IMR-90 (cell line): Measurements from ENCODE around the gene NFAT5. TPM values are rescaled to one million over a fixed set of nuclear protein-coding genes. Genes with fewer than 3 reads are reported as not detected.

Experiments
- ATAC-seq: fragments of 200-7000 bp; cut with Tn5 transposase; 2 replicates; pipeline ENCODE4 v1.9.1; 2020; ENCODE audit warnings: low read depth, mild to moderate bottlenecking, moderate library complexity
- BruUV-seq: library from RNA; stranded (reverse); fragments of 400-500 nt; replicated peaks from 2 replicates; lab custom pipeline; 2021; lab: Mats Ljungman, UMichigan
- CTCF ChIA-PET: fragments of 300-600 bp; formaldehyde crosslinking; extraction: SDS; loops from one replicate; lab custom pipeline; 2021; ENCODE audit warnings: antibody characterized with exemption; lab: Yijun Ruan, JAX
- POLR2A ChIA-PET: fragments of 300-600 bp; sonication (Branson Sonifier 250); formaldehyde crosslinking; loops from one replicate; lab custom pipeline; 2022; ENCODE audit warnings: antibody characterized with exemption; ENCODE audit not compliant: unreplicated experiment; lab: Charles Lee
- DNase-seq: peaks from one replicate; pipeline ENCODE4 v3.0.0; 2013
- H2AFZ ChIP-seq: replicated peaks from 2 replicates; pipeline ENCODE3; 2013; ENCODE audit warnings: low read length, mild to moderate bottlenecking; ENCODE audit not compliant: poor library complexity
- H2AK5ac ChIP-seq: 2 replicates; pipeline ENCODE4 v1.6.1; 2013; ENCODE audit warnings: low read depth, low read length, inconsistent platforms
- H2AK9ac ChIP-seq: replicated peaks from 2 replicates; pipeline ENCODE3; 2013; ENCODE audit warnings: mild to moderate bottlenecking, low read depth, low read length, moderate library complexity; ENCODE audit not compliant: poor library complexity
- H2BK120ac ChIP-seq: 2 replicates; pipeline ENCODE4 v1.6.1; 2013; ENCODE audit warnings: low read depth, low read length, inconsistent platforms
- H2BK15ac ChIP-seq: 3 replicates; pipeline ENCODE4 v1.6.1; 2013; ENCODE audit warnings: low read depth, low read length, inconsistent platforms
- H2BK20ac ChIP-seq: 2 replicates; pipeline ENCODE4 v1.6.1; 2013; ENCODE audit warnings: low read depth, mild to moderate bottlenecking, inconsistent platforms, low read length, moderate library complexity
- H2BK5ac ChIP-seq: 2 replicates; pipeline ENCODE4 v1.6.1; 2013; ENCODE audit warnings: mild to moderate bottlenecking, low read depth, low read length, inconsistent platforms; ENCODE audit not compliant: poor library complexity, severe bottlenecking
- H3K14ac ChIP-seq: replicated peaks from 2 replicates; pipeline ENCODE4 v1.6.1; 2013; ENCODE audit warnings: low read depth, low read length, inconsistent platforms
- H3K18ac ChIP-seq: 2 replicates; pipeline ENCODE4 v1.6.1; 2013; ENCODE audit warnings: low read depth, low read length, control low read depth
- H3K23ac ChIP-seq: 2 replicates; pipeline ENCODE4 v1.6.1; 2013; ENCODE audit warnings: low read depth, low read length, inconsistent platforms
- H3K27ac ChIP-seq: 2 replicates; pipeline ENCODE4 v1.5.1; 2013; ENCODE audit warnings: mild to moderate bottlenecking, control low read depth, low read length; ENCODE audit not compliant: insufficient read depth
- H3K27me3 ChIP-seq: 2 replicates; pipeline ENCODE4 v1.6.1; 2013; ENCODE audit warnings: low read length; ENCODE audit not compliant: control insufficient read depth, insufficient read depth
- H3K36me3 ChIP-seq: 2 replicates; pipeline ENCODE4 v1.6.1; 2013; ENCODE audit warnings: low read length, mixed read lengths; ENCODE audit not compliant: control insufficient read depth, insufficient read depth
- H3K4ac ChIP-seq: 2 replicates; pipeline ENCODE4 v1.6.1; 2013; ENCODE audit warnings: low read depth, low read length, inconsistent platforms
- H3K4me1 ChIP-seq: 2 replicates; pipeline ENCODE4 v1.6.1; 2013; ENCODE audit warnings: low read length, mixed read lengths; ENCODE audit not compliant: control insufficient read depth, insufficient read depth
- H3K4me2 ChIP-seq: 2 replicates; pipeline ENCODE4 v1.6.1; 2013; ENCODE audit warnings: low read depth, mild to moderate bottlenecking, control low read depth, low read length, moderate library complexity
- H3K4me3 ChIP-seq: 2 replicates; pipeline ENCODE4 v1.5.1; 2013; ENCODE audit warnings: low read depth, mild to moderate bottlenecking, control low read depth, low read length, moderate library complexity; ENCODE audit not compliant: insufficient read depth
- H3K56ac ChIP-seq: 2 replicates; pipeline ENCODE4 v1.6.1; 2013; ENCODE audit warnings: low read length, inconsistent platforms; ENCODE audit not compliant: insufficient read depth; ENCODE audit errors: extremely low read depth
- H3K79me1 ChIP-seq, 2 experiments: 2 replicates each; pipeline ENCODE4 v1.6.1; 2013; ENCODE audit warnings: low read length in 2 of 2, inconsistent platforms in 1 of 2, low read depth in 1 of 2
- H3K9ac ChIP-seq: 2 replicates; pipeline ENCODE4 v1.6.1; 2013; ENCODE audit warnings: low read depth, low read length, control low read depth
- H3K9me1 ChIP-seq: 2 replicates; pipeline ENCODE4 v1.6.1; 2013; ENCODE audit warnings: low read length, inconsistent platforms; ENCODE audit not compliant: insufficient read depth
- H3K9me3 ChIP-seq: 2 replicates; pipeline ENCODE4 v1.6.1; 2013; ENCODE audit warnings: low read length; ENCODE audit not compliant: control insufficient read depth, insufficient read depth
- H4K20me1 ChIP-seq: 2 replicates; pipeline ENCODE4 v1.6.1; 2013; ENCODE audit warnings: low read length, inconsistent platforms; ENCODE audit not compliant: insufficient read depth
- H4K5ac ChIP-seq: 2 replicates; pipeline ENCODE4 v1.6.1; 2013; ENCODE audit warnings: mild to moderate bottlenecking, low read depth, low read length, control low read depth
- H4K8ac ChIP-seq, 2 experiments: 2 replicates each; pipeline ENCODE4 v1.6.1; 2013; ENCODE audit warnings: low read depth in 2 of 2, low read length in 2 of 2, control low read depth in 1 of 2, inconsistent platforms in 1 of 2
- H4K91ac ChIP-seq: 2 replicates; pipeline ENCODE4 v1.6.1; 2013; ENCODE audit warnings: low read depth, low read length, inconsistent platforms; ENCODE audit not compliant: insufficient read depth
- BHLHE40 ChIP-seq: fragments of 150-350 bp; IDR thresholded peaks from 2 replicates; pipeline ENCODE4 v1.6.1; 2016; ENCODE audit warnings: mild to moderate bottlenecking, low read depth, low read length
- CHD1 ChIP-seq: IDR thresholded peaks from 2 replicates; pipeline ENCODE4 v1.6.1; 2012; ENCODE audit warnings: low read depth, low read length, improper control_type of control experiment
- FOS ChIP-seq: fragments of 150-350 bp; IDR thresholded peaks from 2 replicates; pipeline ENCODE4 v1.6.1; 2016; ENCODE audit warnings: low read depth, low read length
- MXI1 ChIP-seq: IDR thresholded peaks from 2 replicates; pipeline ENCODE4 v1.6.1; 2012; ENCODE audit warnings: low read depth, mild to moderate bottlenecking, low read length, moderate library complexity, borderline replicate concordance
- WGBS, 2 experiments: methylation state at CpG; one replicate each; pipeline versions ENCODE4 v1.1.5 to v1.1.7; 2013; ENCODE audit warnings: missing lambda C conversion rate in 2 of 2; ENCODE audit not compliant: insufficient read length in 1 of 2; ENCODE audit errors: extremely low coverage in 2 of 2; 5-methylcytosine and 5-hydroxymethylcytosine counted together
- dilution Hi-C: fragments of 300-500 bp; cut with HindIII; formaldehyde crosslinking; loops from one replicate; pipeline ENCODE4 v1.14.3; 2018; ENCODE audit warnings: low sequenced_read_pairs; ENCODE audit not compliant: unreplicated experiment
- in situ Hi-C: fragments of 300-500 bp; cut with MboI; formaldehyde crosslinking; loops from 3 replicates; pipeline ENCODE4 v1.14.3; 2019; ENCODE audit warnings: low sequenced_read_pairs, inconsistent platforms, mixed read lengths
- intact Hi-C: fragments of 100-400 bp; cut with micrococcal nuclease; formaldehyde crosslinking; loops from 2 replicates; pipeline ENCODE4 v1.10.0; 2022
- polyA plus RNA-seq, 3 experiments: library from polyadenylated mRNA; depleted of rRNA; stranded (reverse); fragments of >200 nt; gene quantifications; 2 replicates each; pipeline ENCODE4 v1.2.3, GENCODE V29; 2012; ENCODE audit warnings: low replicate concordance in 1 of 3
- total RNA-seq: library from RNA; depleted of rRNA; stranded (reverse); fragments of >200 nt; gene quantifications from 2 replicates; pipeline ENCODE4 v1.2.3, GENCODE V29; 2012
- TF ChIP-seq, protein P1 (sequence below): fragments of 150-350 bp; IDR thresholded peaks from 2 replicates; pipeline ENCODE4 v1.6.1; 2016; ENCODE audit warnings: low read depth, mild to moderate bottlenecking, low read length, moderate library complexity, borderline replicate concordance

Gene NFAT5
- total and polyA plus RNA-seq, 2 of the 4 experiments (the other 2 are of a cell fraction) = 10.9 to 20.1 TPM

DNA sequence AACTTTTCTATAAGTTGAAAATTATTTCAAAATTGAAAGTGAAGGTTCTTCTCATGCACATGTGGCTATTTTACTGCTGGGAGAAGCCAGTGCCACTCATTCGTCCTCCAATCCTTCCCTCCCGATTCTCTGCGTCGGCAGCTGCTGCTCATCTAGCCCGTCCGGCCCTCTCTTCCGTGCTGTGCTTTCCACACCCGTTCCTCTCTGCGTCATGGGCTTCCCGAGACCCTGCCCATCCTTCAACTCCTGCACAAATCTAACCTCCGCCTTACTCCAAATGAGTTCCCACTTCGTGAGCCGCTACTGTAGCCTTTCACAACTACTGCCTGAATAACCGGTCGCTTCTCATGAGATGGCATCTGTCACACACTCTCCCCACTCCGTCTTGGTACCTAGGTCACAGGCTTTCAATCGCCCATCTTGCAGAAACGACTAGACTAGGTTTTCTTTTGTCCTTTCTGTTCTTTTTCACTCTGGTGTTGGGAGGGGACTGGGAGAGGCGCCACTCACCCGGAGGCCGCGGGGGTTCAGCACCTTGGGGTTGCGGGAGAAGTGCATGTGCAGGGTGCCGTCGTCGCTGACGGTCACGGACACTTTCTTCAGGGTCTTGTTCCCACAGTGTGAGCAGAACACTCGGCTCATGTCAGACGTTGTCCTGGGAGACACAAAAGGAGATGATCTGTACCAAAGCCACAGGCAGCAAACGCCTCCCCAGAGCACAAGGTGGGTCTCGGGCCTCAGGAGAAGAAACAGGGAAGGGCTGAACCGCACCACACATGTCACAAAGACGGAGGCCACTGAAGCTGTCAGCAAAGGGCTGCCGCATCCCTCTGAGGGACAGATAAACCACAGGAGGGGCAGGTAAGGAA lies 178.8 kb downstream of the NFAT5 start:
- Histone ChIP-seq H4K91ac (no peak overlapping the region), H2BK20ac (no peak overlapping the region), H2AK5ac (no peak overlapping the region), H3K9ac (no peak overlapping the region), H3K79me1 (peaks cover 30 to 61% of the 10 kb centered on the region in 2 experiments), H2BK15ac (no peak overlapping the region), H2BK5ac (no peak overlapping the region), H3K4me1 (peaks cover 2% of the 10 kb centered on the region; the same call in 1 of the 2 replicates), H2BK120ac (no peak overlapping the region), H3K18ac (no peak overlapping the region), H3K56ac (no peak overlapping the region), H3K4me2 (no peak overlapping the region), H3K9me1 (peaks cover 11% of the 10 kb centered on the region; the same call in 1 of the 2 replicates), H4K8ac (no peak overlapping the region), H2AK9ac (no peak overlapping the region), H3K23ac (no peak overlapping the region), H4K5ac (no peak overlapping the region), H3K4ac (no peak overlapping the region), H3K27ac (no peak overlapping the region), H2AFZ (no peak overlapping the region), H4K20me1 (peaks cover 6% of the 10 kb centered on the region; the same call in 1 of the 2 replicates), H3K9me3 (no peaks in the 10 kb centered on the region), H3K27me3 (no peaks in the 10 kb centered on the region), H3K36me3 (peaks cover 73% of the 10 kb centered on the region), H3K14ac (no peak overlapping the region), H3K4me3 (no peak overlapping the region)
- ATAC-seq (no peak), DNase-seq (no peak)
- in situ Hi-C loops (no loop called here), intact Hi-C loops (no loop called here), dilution Hi-C loops (no loop called here)
- TF ChIP-seq FOS (no peak), BHLHE40 (no peak), CHD1 (no peak), MXI1 (no peak)
- TF ChIP-seq, protein P1, sequence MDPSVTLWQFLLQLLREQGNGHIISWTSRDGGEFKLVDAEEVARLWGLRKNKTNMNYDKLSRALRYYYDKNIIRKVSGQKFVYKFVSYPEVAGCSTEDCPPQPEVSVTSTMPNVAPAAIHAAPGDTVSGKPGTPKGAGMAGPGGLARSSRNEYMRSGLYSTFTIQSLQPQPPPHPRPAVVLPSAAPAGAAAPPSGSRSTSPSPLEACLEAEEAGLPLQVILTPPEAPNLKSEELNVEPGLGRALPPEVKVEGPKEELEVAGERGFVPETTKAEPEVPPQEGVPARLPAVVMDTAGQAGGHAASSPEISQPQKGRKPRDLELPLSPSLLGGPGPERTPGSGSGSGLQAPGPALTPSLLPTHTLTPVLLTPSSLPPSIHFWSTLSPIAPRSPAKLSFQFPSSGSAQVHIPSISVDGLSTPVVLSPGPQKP = no peak
- WGBS, 2 experiments = 93% methylated on average over 16 of the region's 35 CpGs; no CpG with 5 or more reads in 1 of the 2 experiments
- CTCF ChIA-PET = interaction anchor here (0.7 kb wide), 1 partner anchor 10 kb away, joined by 3 read pairs; the partner anchor contains the start of gene NOB1
- BruUV-seq = no TSS peak
- POLR2A ChIA-PET = no interaction called here
